Measurements from ENCODE around the gene CALML3. TPM values are rescaled to one million over a fixed set of nuclear protein-coding genes. Genes with fewer than 3 reads are reported as not detected.
A peak's percentile ranks its signal among the peaks of the same experiment; 100 is the strongest.

The CALML3 gene
- total and polyA plus RNA-seq, 9 donors: 0.02 to 1.5 TPM; not detected in 7

- H3K9me3 ChIP-seq: no peaks in the 10 kb centered on the region
- no peak overlapping the region for H3K4me3 ChIP-seq
- TF ChIP-seq CTCF (IDR thresholded peaks at IDR 0.05) (no peak), EP300 (IDR thresholded peaks at IDR 0.05) (no peak), POLR2A (IDR thresholded peaks at IDR 0.05) (no peak)
- H3K27ac ChIP-seq: no peak overlapping the region
- peak in 3 of 5 donors; percentile 10 to 72 (median 62) for DNase-seq
- H3K4me1 ChIP-seq (ENCODE audit: insufficient read depth): no peaks in the 10 kb centered on the region
- intact Hi-C loops (cut with DNase I): no loop called here
- 54 to 62% (median 56%) methylated on average over 34 of the region's 34 CpGs for WGBS, 3 donors
- H3K27me3 ChIP-seq: no peaks in the 10 kb centered on the region
- no peaks in the 10 kb centered on the region for H3K36me3 ChIP-seq
These were observed 990 bp downstream of the CALML3 start for GRCh38 chr10:5525561-5526341.

GRCh38 chr10:5526691-5527331 lies 2.0 kb downstream of the CALML3 start:
- peak in 1 of 5 donors; percentile 8 for DNase-seq
- Histone ChIP-seq H3K27ac (no peak overlapping the region), H3K27me3 (no peaks in the 10 kb centered on the region), H3K9me3 (no peaks in the 10 kb centered on the region), H3K4me3 (no peak overlapping the region), H3K4me1 (ENCODE audit: insufficient read depth) (no peaks in the 10 kb centered on the region), H3K36me3 (no peaks in the 10 kb centered on the region)
- TF ChIP-seq CTCF (IDR thresholded peaks at IDR 0.05): no peak
- TF ChIP-seq POLR2A (IDR thresholded peaks at IDR 0.05): no peak
- TF ChIP-seq EP300 (IDR thresholded peaks at IDR 0.05): no peak
- intact Hi-C loops (cut with DNase I): no loop called here
- WGBS, 3 donors: 88 to 96% (median 92%) methylated on average over 8 of the region's 8 CpGs

DNA sequence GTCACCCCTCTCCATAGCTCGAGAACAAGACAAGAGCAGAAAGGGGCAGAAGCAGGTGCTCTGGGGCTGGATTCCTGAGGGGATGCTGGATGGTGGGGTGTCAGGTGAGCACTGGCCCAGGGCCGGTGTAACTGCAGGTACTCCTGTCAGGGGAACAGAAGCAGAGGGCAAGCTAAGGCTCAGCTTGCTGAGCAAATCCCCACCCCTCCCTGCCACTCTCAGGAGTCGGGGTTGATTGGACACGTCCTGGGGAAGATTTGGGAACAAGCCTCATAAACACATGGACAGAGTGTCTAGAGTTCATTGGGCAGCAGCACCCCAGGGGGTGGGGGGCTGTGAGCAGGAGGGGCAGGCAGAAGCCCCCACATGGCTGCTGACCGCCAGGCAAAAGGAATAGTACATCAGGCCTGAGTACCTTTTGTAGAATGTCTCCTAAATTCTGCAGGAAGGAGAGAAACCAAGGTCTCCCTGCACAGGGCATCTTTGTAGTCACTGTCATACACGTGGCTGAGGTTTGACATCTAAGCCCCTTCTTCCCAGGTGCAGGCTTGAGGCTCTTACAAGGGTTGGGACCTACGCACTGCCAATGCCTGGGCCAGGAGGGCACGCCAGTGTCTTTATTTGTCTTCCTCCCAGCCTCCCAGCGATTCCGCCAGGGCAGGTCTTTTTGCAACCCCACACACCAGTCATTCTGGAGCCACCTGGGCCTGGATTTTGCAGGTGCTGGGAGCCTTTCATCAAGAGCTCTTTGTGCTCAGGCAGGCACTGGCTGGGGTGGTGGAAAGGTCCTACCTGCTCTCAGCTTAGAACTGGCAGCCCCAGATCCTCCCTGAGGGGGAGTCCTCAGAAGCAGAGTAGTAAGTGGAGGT lies 2.8 kb downstream of the CALML3 start:
- H3K4me1 ChIP-seq (ENCODE audit: insufficient read depth): no peaks in the 10 kb centered on the region
- H3K9me3 ChIP-seq: no peaks in the 10 kb centered on the region
- no peak overlapping the region for H3K4me3 ChIP-seq
- DNase-seq: peak in 2 of 5 donors; percentile 12 to 29
- H3K36me3 ChIP-seq: no peaks in the 10 kb centered on the region
- intact Hi-C loops (cut with DNase I): no loop called here
- 83 to 91% (median 89%) methylated on average over 10 of the region's 10 CpGs for WGBS, 3 donors
- H3K27me3 ChIP-seq: no peaks in the 10 kb centered on the region
- no peak for TF ChIP-seq POLR2A (IDR thresholded peaks at IDR 0.05)
- no peak for TF ChIP-seq CTCF (IDR thresholded peaks at IDR 0.05)
- no peak for TF ChIP-seq EP300 (IDR thresholded peaks at IDR 0.05)
- H3K27ac ChIP-seq: no peak overlapping the region

DNA sequence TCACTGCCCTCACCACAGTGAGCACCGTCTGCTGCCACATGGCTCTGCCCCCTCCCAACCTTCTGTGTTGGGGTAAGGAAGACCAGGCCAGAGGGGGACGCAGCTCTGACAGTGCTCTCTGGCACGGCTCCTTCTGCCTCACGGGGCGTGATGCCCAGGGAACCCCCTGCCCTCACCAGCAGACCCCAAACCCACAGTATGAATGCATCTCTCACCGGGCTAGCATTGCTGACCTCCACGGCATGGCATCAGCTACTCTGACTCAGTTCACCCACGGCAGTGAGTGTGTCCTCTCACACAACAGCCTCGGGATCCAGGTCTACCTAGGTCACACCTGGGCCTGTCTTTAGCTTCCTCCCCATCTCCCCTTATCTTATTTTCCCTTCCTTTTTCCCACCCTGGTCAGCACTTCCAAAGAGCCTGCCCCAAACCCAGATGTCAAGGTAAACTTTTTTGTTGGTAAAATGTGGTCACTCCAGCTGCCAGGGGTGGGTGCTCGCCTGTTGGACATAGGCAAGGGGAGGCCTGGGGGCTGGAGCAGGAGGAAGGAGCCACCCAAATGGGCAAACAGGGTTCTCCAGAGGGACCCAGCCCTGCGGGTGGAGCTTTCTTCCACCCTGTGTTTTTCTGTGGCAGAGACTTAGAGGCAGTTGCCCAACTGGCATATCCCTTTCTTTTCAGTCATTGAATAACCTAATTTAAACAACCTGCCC lies 4.4 kb downstream of the CALML3 start:
- H3K27me3 ChIP-seq: no peaks in the 10 kb centered on the region
- no peak for TF ChIP-seq EP300 (IDR thresholded peaks at IDR 0.05)
- TF ChIP-seq CTCF (IDR thresholded peaks at IDR 0.05): no peak
- no peak for TF ChIP-seq POLR2A (IDR thresholded peaks at IDR 0.05)
- H3K36me3 ChIP-seq: no peaks in the 10 kb centered on the region
- H3K27ac ChIP-seq: no peak overlapping the region
- 78 to 87% (median 84%) methylated on average over 11 of the region's 11 CpGs for WGBS, 3 donors
- H3K4me1 ChIP-seq (ENCODE audit: insufficient read depth): no peaks in the 10 kb centered on the region
- DNase-seq: no peak
- no peaks in the 10 kb centered on the region for H3K9me3 ChIP-seq
- intact Hi-C loops (cut with DNase I): no loop called here
- H3K4me3 ChIP-seq: no peak overlapping the region
